Measurements from ENCODE around the gene MYO16. TPM values are rescaled to one million over a fixed set of nuclear protein-coding genes. Genes with fewer than 3 reads are reported as not detected.

MYO16 gene
- total and polyA plus RNA-seq, 2 of the 4 experiments (the other 2 are of a cell fraction): under 0.01 to 0.03 TPM

- Histone ChIP-seq H4K20me1 (ENCODE audit: insufficient read depth, low read length) (no peaks in the 10 kb centered on the region), H3K9me3 (ENCODE audit: control insufficient read depth, insufficient read depth, low read length) (no peaks in the 10 kb centered on the region), H3K4me1 (ENCODE audit: control insufficient read depth, insufficient read depth, low read length) (no peaks in the 10 kb centered on the region), H3K14ac (replicated peaks; ENCODE audit: low read depth, low read length) (no peak overlapping the region), H3K56ac (ENCODE audit: extremely low read depth, insufficient read depth, low read length) (no peak overlapping the region), H2AFZ (replicated peaks; ENCODE audit: low read length, poor library complexity) (no peak overlapping the region), H3K18ac (ENCODE audit: low read depth, low read length) (no peak overlapping the region), H2BK20ac (ENCODE audit: low read depth, low read length) (no peak overlapping the region), H2BK5ac (ENCODE audit: low read depth, low read length, poor library complexity, severe bottlenecking) (no peak overlapping the region), H2AK9ac (replicated peaks; ENCODE audit: low read depth, low read length, poor library complexity) (no peak overlapping the region), H2AK5ac (ENCODE audit: low read depth, low read length) (no peak overlapping the region), H3K27me3 (ENCODE audit: control insufficient read depth, insufficient read depth, low read length) (peaks cover 7% of the 10 kb centered on the region; the same call in 1 of the 2 replicates), H3K4me3 (ENCODE audit: insufficient read depth, low read depth, low read length) (no peak overlapping the region), H3K79me1 (ENCODE audit: low read depth in 1 of 2, low read length in 2 of 2) (no peaks in the 10 kb centered on the region), H3K4ac (ENCODE audit: low read depth, low read length) (no peak overlapping the region), H3K23ac (ENCODE audit: low read depth, low read length) (no peak overlapping the region), H3K36me3 (ENCODE audit: control insufficient read depth, insufficient read depth, low read length) (no peaks in the 10 kb centered on the region), H3K9ac (ENCODE audit: low read depth, low read length) (no peak overlapping the region), H2BK120ac (ENCODE audit: low read depth, low read length) (no peak overlapping the region), H4K91ac (ENCODE audit: insufficient read depth, low read depth, low read length) (no peak overlapping the region), H3K27ac (ENCODE audit: insufficient read depth, low read length) (no peak overlapping the region), H3K4me2 (ENCODE audit: low read depth, low read length) (no peak overlapping the region), H2BK15ac (ENCODE audit: low read depth, low read length) (no peak overlapping the region), H4K8ac (ENCODE audit: low read depth in 2 of 2, low read length in 2 of 2) (no peak overlapping the region), H4K5ac (ENCODE audit: low read depth, low read length) (no peak overlapping the region), H3K9me1 (ENCODE audit: insufficient read depth, low read length) (0 out of 2 replicates have a peak, but pooled peaks cover 4% of the 10 kb centered on the region)
- in situ Hi-C loops (cut with MboI; ENCODE audit: low sequenced_read_pairs): no loop called here
- ChIA-PET POLR2A (ENCODE audit: unreplicated experiment) (no interaction called here), CTCF (no interaction called here)
- DNase-seq (no peak), ATAC-seq (ENCODE audit: low read depth) (no peak)
- TF ChIP-seq NFE2L2 (IDR thresholded peaks at IDR 0.05; ENCODE audit: low read depth, low read length) (no peak), ELK1 (IDR thresholded peaks at IDR 0.05; ENCODE audit: borderline replicate concordance, low read depth, low read length) (no peak), CHD1 (IDR thresholded peaks at IDR 0.05; ENCODE audit: low read depth, low read length) (no peak), CEBPB (IDR thresholded peaks at IDR 0.05; ENCODE audit: low read depth, low read length) (no peak), RCOR1 (IDR thresholded peaks at IDR 0.05; ENCODE audit: insufficient replicate concordance, low read length) (no peak), USF2 (IDR thresholded peaks at IDR 0.05; ENCODE audit: low read depth, low read length) (no peak), POLR2A (IDR thresholded peaks at IDR 0.05; ENCODE audit: low read depth, low read length) (no peak), MAFK (IDR thresholded peaks at IDR 0.05; ENCODE audit: low read depth, low read length) (no peak), RAD21 (IDR thresholded peaks at IDR 0.05; ENCODE audit: low read length) (no peak), RFX5 (IDR thresholded peaks at IDR 0.05; ENCODE audit: low read depth, low read length) (no peak), CTCF (conservative IDR thresholded peaks at IDR 0.05; ENCODE audit: low read depth, low read length) (no peak), FOS (IDR thresholded peaks at IDR 0.05; ENCODE audit: low read depth, low read length) (no peak), SMC3 (IDR thresholded peaks at IDR 0.05; ENCODE audit: low read depth, low read length) (no peak), MAZ (IDR thresholded peaks at IDR 0.05; ENCODE audit: borderline replicate concordance, low read depth, low read length) (no peak), MXI1 (IDR thresholded peaks at IDR 0.05; ENCODE audit: borderline replicate concordance, low read depth, low read length) (no peak), BHLHE40 (IDR thresholded peaks at IDR 0.05; ENCODE audit: low read depth, low read length) (no peak)
- dilution Hi-C loops (cut with HindIII; ENCODE audit: low sequenced_read_pairs, unreplicated experiment): no loop called here
- BruUV-seq (replicated peaks): no TSS peak
- intact Hi-C loops (cut with micrococcal nuclease): no loop called here
- WGBS, 2 experiments (ENCODE audit: extremely low coverage in 2 of 2, insufficient read length in 1 of 2): no CpG with 5 or more reads among the region's 2 CpGs
Observed at GRCh38 chr13:108940121-108940520, 310.7 kb downstream of the MYO16 start.
